ENCODE measurements around the gene LMO2. TPM values are rescaled to one million over a fixed set of nuclear protein-coding genes. Genes with fewer than 3 reads are reported as not detected.

LMO2 gene
- total and polyA plus RNA-seq, 4 donors = 1.5 to 81.9 (median 6.0) TPM

DNA sequence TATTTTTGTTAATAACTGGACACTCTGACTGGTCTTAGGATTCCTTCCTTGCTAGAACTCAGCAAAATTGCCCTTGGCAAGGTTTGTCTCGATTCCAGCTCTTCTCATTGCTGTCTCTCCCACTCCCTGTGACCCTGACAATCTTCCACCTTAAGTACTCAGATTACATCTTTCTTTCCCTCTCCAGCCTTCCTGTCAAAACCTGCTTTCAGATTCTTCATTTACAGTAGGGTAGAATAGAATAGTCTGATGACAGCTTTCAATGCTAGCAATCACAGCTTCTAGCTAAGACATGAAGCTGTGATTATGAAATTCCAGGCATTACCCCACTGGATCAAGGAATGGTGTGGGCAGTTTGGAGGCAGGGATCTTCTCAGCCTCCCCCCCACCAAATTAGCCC lies 39.2 kb upstream of the LMO2 start (continued):
- TF ChIP-seq, protein P1, sequence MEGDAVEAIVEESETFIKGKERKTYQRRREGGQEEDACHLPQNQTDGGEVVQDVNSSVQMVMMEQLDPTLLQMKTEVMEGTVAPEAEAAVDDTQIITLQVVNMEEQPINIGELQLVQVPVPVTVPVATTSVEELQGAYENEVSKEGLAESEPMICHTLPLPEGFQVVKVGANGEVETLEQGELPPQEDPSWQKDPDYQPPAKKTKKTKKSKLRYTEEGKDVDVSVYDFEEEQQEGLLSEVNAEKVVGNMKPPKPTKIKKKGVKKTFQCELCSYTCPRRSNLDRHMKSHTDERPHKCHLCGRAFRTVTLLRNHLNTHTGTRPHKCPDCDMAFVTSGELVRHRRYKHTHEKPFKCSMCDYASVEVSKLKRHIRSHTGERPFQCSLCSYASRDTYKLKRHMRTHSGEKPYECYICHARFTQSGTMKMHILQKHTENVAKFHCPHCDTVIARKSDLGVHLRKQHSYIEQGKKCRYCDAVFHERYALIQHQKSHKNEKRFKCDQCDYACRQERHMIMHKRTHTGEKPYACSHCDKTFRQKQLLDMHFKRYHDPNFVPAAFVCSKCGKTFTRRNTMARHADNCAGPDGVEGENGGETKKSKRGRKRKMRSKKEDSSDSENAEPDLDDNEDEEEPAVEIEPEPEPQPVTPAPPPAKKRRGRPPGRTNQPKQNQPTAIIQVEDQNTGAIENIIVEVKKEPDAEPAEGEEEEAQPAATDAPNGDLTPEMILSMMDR (IDR thresholded peaks at IDR 0.05; ENCODE audit: low read depth, low read length, missing input control) = no peak

DNA sequence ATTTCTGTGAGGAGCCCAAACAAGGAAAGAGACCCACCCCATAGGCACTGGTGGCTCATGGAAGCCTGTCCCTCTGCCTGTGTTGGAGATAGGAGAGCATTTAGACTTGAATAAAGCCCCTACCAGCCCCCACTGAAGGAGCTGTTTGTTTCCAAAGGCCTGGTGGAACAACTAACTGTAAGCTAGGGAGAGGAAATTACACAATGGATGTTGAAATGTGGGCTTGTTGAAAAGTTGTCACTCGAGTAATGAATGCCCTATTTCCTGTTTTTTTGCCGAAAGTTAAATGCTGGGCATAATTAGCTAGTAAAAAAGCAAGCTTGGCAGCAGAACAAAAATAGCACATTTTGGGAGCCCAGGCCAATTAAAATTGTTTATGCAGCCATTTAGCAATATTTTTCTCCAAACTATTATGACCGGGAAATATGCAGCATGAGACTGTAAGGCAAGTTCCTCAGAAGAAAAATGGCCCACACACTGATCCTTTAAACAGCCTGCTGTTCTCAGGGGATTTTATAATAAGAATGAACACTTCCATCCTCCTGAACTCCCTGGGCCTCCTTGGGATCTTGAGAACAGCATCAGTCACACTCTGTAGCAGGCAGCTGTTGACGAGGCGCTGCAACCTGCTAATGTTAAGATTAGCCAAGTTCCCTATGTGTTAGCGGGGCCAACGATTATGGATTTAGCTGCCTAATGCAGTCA lies 38.6 kb upstream of the LMO2 start:
- WGBS = 56% methylated on average over 7 of the region's 7 CpGs
- DNase-seq (ENCODE audit: low spot score) = no peak
- Histone ChIP-seq H3K4me3 (ENCODE audit: low read depth in 1 of 3, low read length in 3 of 3) (no peak overlapping the region), H3K9ac (ENCODE audit: low read depth in 1 of 2, low read length in 2 of 2) (no peak overlapping the region), H3K27me3 (ENCODE audit: control insufficient read depth in 4 of 4, insufficient read depth in 4 of 4, low read length in 3 of 4) (no peaks in the 10 kb centered on the region), H3K36me3 (ENCODE audit: control insufficient read depth in 4 of 4, insufficient read depth in 3 of 4, low read depth in 1 of 4, low read length in 3 of 4) (no peaks in the 10 kb centered on the region), H3K4me1 (ENCODE audit: control insufficient read depth in 4 of 4, insufficient read depth in 4 of 4, low read length in 3 of 4) (no peaks in the 10 kb centered on the region), H3K9me3 (ENCODE audit: control insufficient read depth in 4 of 4, low read length in 3 of 4) (peaks cover 0 to 6% (median 2%) of the 10 kb centered on the region in 4 donors), H3K27ac (ENCODE audit: low read depth in 1 of 2, low read length in 2 of 2) (peak overlapping the region; percentile 74 to 77)
- TF ChIP-seq RAD21 (IDR thresholded peaks at IDR 0.05) = no peak
- peak; percentile 47 for TF ChIP-seq SP1 (IDR thresholded peaks at IDR 0.05)
- peak; percentile 17 for TF ChIP-seq YY1 (IDR thresholded peaks at IDR 0.05)
- TF ChIP-seq, protein P2, sequence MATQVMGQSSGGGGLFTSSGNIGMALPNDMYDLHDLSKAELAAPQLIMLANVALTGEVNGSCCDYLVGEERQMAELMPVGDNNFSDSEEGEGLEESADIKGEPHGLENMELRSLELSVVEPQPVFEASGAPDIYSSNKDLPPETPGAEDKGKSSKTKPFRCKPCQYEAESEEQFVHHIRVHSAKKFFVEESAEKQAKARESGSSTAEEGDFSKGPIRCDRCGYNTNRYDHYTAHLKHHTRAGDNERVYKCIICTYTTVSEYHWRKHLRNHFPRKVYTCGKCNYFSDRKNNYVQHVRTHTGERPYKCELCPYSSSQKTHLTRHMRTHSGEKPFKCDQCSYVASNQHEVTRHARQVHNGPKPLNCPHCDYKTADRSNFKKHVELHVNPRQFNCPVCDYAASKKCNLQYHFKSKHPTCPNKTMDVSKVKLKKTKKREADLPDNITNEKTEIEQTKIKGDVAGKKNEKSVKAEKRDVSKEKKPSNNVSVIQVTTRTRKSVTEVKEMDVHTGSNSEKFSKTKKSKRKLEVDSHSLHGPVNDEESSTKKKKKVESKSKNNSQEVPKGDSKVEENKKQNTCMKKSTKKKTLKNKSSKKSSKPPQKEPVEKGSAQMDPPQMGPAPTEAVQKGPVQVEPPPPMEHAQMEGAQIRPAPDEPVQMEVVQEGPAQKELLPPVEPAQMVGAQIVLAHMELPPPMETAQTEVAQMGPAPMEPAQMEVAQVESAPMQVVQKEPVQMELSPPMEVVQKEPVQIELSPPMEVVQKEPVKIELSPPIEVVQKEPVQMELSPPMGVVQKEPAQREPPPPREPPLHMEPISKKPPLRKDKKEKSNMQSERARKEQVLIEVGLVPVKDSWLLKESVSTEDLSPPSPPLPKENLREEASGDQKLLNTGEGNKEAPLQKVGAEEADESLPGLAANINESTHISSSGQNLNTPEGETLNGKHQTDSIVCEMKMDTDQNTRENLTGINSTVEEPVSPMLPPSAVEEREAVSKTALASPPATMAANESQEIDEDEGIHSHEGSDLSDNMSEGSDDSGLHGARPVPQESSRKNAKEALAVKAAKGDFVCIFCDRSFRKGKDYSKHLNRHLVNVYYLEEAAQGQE (IDR thresholded peaks at IDR 0.05) = no peak

DNA sequence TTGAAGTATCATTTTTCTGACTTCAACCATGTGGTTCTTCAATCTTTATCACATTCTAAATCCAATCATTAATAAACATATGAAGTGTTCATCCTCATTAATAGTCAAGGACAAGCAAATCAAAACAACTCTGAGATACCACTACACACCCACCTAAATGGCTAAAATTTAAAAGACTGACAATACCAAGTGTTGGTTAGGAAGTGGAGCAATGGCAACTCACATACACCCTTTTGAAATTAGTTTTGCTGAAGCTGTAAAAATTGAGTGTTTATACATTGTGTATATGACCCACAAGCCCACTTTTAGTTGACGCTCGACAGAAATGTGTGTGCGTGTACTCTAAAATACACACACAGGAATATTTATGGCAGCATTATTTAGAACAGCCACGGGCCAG lies 36.7 kb upstream of the LMO2 start:
- Histone ChIP-seq H3K27me3 (ENCODE audit: control insufficient read depth in 4 of 4, insufficient read depth in 4 of 4, low read length in 3 of 4) (no peaks in the 10 kb centered on the region), H3K4me1 (ENCODE audit: control insufficient read depth in 4 of 4, insufficient read depth in 4 of 4, low read length in 3 of 4) (no peaks in the 10 kb centered on the region), H3K36me3 (ENCODE audit: control insufficient read depth in 4 of 4, insufficient read depth in 3 of 4, low read depth in 1 of 4, low read length in 3 of 4) (no peaks in the 10 kb centered on the region), H3K4me3 (ENCODE audit: low read depth in 1 of 3, low read length in 3 of 3) (no peak overlapping the region), H3K9me3 (ENCODE audit: control insufficient read depth in 4 of 4, low read length in 3 of 4) (peaks cover 0 to 6% (median 2%) of the 10 kb centered on the region in 4 donors), H3K27ac (ENCODE audit: low read depth in 1 of 2, low read length in 2 of 2) (no peak overlapping the region), H3K9ac (ENCODE audit: low read depth in 1 of 2, low read length in 2 of 2) (no peak overlapping the region)
- 91% methylated on average over 4 of the region's 4 CpGs for WGBS
- no peak for DNase-seq (ENCODE audit: low spot score)
- TF ChIP-seq RAD21 (IDR thresholded peaks at IDR 0.05) (no peak), YY1 (IDR thresholded peaks at IDR 0.05) (no peak), FOXA1 (IDR thresholded peaks at IDR 0.05) (no peak), HNF4G (IDR thresholded peaks at IDR 0.05) (no peak), GABPA (IDR thresholded peaks at IDR 0.05 in 1 of 2, conservative IDR thresholded peaks at IDR 0.05 in 1 of 2) (no peak)
- TF ChIP-seq, protein P1 (IDR thresholded peaks at IDR 0.05; ENCODE audit: low read depth, low read length, missing input control) = no peak
- TF ChIP-seq, protein P3, sequence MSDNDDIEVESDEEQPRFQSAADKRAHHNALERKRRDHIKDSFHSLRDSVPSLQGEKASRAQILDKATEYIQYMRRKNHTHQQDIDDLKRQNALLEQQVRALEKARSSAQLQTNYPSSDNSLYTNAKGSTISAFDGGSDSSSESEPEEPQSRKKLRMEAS (IDR thresholded peaks at IDR 0.05) = no peak

All from liver (tissue), 9 donors.